OCI-LY1 (cell line): ENCODE data around the gene METTL22.

Source experiments
- CTCF ChIP-seq: fragments of 200-600 bp; sonication (generic), shearing (Covaris generic); IDR thresholded peaks from 2 replicates; pipeline ENCODE4 v1.5.1; 2017; ENCODE audit warnings: mild to moderate bottlenecking, antibody characterized with exemption, low read length, moderate library complexity, mixed read lengths
- EZH2 ChIP-seq: fragments of 200-600 bp; sonication (generic), shearing (Covaris generic); IDR thresholded peaks from 2 replicates; pipeline ENCODE4 v1.8.0; 2017; ENCODE audit warnings: borderline replicate concordance, mixed run types, mild to moderate bottlenecking, antibody characterized with exemption, low read length, moderate library complexity, mixed read lengths

- TF ChIP-seq CTCF, result no peak
- no peak for TF ChIP-seq EZH2
These were observed 41.9 kb upstream of the METTL22 start for GRCh38 chr16:8579559-8579958.
